ENCODE data around the gene DACH1. TPM values are rescaled to one million over a fixed set of nuclear protein-coding genes. Genes with fewer than 3 reads are reported as not detected.

The DACH1 gene
- total and polyA plus RNA-seq, 2 donors (not counting 3 experiments of a cell fraction or from before 2014, with no cell fraction given) = 8.6 to 28.3 TPM

DNA sequence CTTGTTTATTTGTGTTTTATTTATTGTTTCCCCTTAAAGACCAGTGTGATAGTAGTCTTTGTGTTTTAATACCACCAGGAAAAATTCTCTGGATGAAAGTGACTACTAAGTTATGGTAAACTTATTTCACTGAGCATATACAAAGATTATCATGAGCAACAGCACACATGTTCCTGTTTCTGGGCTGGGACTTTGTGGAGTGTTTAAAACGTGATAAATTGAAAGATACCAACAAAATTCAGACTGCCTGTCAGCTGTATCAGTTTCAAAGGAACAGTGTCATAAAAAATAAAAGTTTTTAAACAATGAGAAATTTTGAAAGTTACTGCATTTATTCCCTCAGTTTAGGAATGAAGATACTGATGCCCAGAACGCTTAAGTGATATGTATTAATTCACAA is 259.4 kb downstream of the DACH1 start:
- Histone ChIP-seq H3K4me3 (replicated peaks in 1 of 3; ENCODE audit: insufficient read depth in 1 of 3, low read depth in 1 of 3, low read length in 3 of 3) (no peak overlapping the region), H3K9me1 (replicated peaks; ENCODE audit: control insufficient read depth, extremely low read depth, insufficient read depth, low read length) (no peaks in the 10 kb centered on the region), H3K27ac (ENCODE audit: insufficient read depth, low read depth, low read length) (no peak overlapping the region), H3K79me2 (ENCODE audit: control insufficient read depth, insufficient read depth, low read length) (no peaks in the 10 kb centered on the region), H3K9ac (replicated peaks; ENCODE audit: extremely low read depth, insufficient read depth, low read length) (no peak overlapping the region), H4K20me1 (replicated peaks; ENCODE audit: control insufficient read depth, extremely low read depth, insufficient read depth, low read length) (no peaks in the 10 kb centered on the region), H2AFZ (ENCODE audit: low read depth, low read length) (no peak overlapping the region), H3K9me3 (replicated peaks; ENCODE audit: control insufficient read depth, insufficient read depth, low read length) (no peaks in the 10 kb centered on the region), H3K4me2 (ENCODE audit: insufficient read depth, low read length) (no peak overlapping the region), H3K36me3 (ENCODE audit: control insufficient read depth in 2 of 2, extremely low read depth in 1 of 2, insufficient read depth in 2 of 2, low read length in 2 of 2) (no peaks in the 10 kb centered on the region), H3K4me1 (ENCODE audit: control insufficient read depth, extremely low read depth, insufficient read depth, low read length) (no peaks in the 10 kb centered on the region), H3K27me3 (ENCODE audit: control insufficient read depth in 2 of 2, insufficient read depth in 2 of 2, low read length in 2 of 2) (no peaks in the 10 kb centered on the region)
- POLR2A ChIA-PET = no interaction called here
- dilution Hi-C loops (cut with MboI; ENCODE audit: extremely low pct_ligation_motif_present, low sequenced_read_pairs) (no loop called here), intact Hi-C loops (cut with micrococcal nuclease) (no loop called here)
- BruUV-seq (replicated peaks) = no TSS peak
- no peak for FAIRE-seq
- TF ChIP-seq FOS (IDR thresholded peaks at IDR 0.05; ENCODE audit: borderline replicate concordance, insufficient read depth, low read length) (no peak), EZH2 (IDR thresholded peaks at IDR 0.05; ENCODE audit: borderline replicate concordance, low read depth, low read length, severe bottlenecking) (no peak), GATA2 (IDR thresholded peaks at IDR 0.05; ENCODE audit: insufficient read depth, insufficient read length, low read depth, low read length) (no peak), JUN (IDR thresholded peaks at IDR 0.05; ENCODE audit: borderline replicate concordance, insufficient read depth, insufficient read length, low read depth) (no peak), MYC (IDR thresholded peaks at IDR 0.05; ENCODE audit: low read depth, low read length) (no peak), POLR2A (IDR thresholded peaks at IDR 0.05; ENCODE audit: low read depth, low read length) (no peak), POLR2AphosphoS5 (IDR thresholded peaks at IDR 0.05; ENCODE audit: insufficient read depth, low read depth, low read length) (no peak)
- TF ChIP-seq, protein P1, sequence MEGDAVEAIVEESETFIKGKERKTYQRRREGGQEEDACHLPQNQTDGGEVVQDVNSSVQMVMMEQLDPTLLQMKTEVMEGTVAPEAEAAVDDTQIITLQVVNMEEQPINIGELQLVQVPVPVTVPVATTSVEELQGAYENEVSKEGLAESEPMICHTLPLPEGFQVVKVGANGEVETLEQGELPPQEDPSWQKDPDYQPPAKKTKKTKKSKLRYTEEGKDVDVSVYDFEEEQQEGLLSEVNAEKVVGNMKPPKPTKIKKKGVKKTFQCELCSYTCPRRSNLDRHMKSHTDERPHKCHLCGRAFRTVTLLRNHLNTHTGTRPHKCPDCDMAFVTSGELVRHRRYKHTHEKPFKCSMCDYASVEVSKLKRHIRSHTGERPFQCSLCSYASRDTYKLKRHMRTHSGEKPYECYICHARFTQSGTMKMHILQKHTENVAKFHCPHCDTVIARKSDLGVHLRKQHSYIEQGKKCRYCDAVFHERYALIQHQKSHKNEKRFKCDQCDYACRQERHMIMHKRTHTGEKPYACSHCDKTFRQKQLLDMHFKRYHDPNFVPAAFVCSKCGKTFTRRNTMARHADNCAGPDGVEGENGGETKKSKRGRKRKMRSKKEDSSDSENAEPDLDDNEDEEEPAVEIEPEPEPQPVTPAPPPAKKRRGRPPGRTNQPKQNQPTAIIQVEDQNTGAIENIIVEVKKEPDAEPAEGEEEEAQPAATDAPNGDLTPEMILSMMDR (IDR thresholded peaks at IDR 0.05; ENCODE audit: extremely low read depth in 1 of 2, insufficient read depth in 1 of 2, low read depth in 1 of 2, low read length in 2 of 2) = no peak
- TF ChIP-seq, protein P2, sequence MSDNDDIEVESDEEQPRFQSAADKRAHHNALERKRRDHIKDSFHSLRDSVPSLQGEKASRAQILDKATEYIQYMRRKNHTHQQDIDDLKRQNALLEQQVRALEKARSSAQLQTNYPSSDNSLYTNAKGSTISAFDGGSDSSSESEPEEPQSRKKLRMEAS (IDR thresholded peaks at IDR 0.05; ENCODE audit: insufficient read depth, insufficient read length) = no peak
- CTCF ChIA-PET = interaction anchor here (1.4 kb wide), 1 partner anchor 17 kb away, joined by 3 read pairs; no protein-coding TSS in a partner anchor
- no peak for DNase-seq (ENCODE audit: low read depth, low spot score)

Measured in endothelial cell of umbilical vein (primary cell).